NB4 (cell line): ENCODE data around the gene KLHL28.

Source experiments
- CTCF ChIP-seq: IDR thresholded peaks from one replicate; pipeline ENCODE4 v1.5.1; 2012; ENCODE audit warnings: low read depth, low read length
- MYC ChIP-seq: IDR thresholded peaks from 2 replicates; pipeline ENCODE4 v1.6.1; 2011; ENCODE audit warnings: low read depth, low read length
- POLR2A ChIP-seq: IDR thresholded peaks from 2 replicates; pipeline ENCODE4 v1.6.1; 2011; ENCODE audit warnings: mild to moderate bottlenecking; ENCODE audit not compliant: insufficient read length; ENCODE audit errors: extremely low read depth

- TF ChIP-seq CTCF (no peak), POLR2A (no peak), MYC (no peak)
Observed at GRCh38 chr14:44940211-44940610, 21.5 kb downstream of the KLHL28 start.
